GM20000 (cell line): ENCODE measurements around the gene ECHDC3.

ENCODE experiments used
- DNase-seq: peaks from one replicate; pipeline ENCODE4 v3.0.0; 2012; ENCODE audit warnings: low spot score
- TF ChIP-seq, protein P1 (sequence below): IDR thresholded peaks from 2 replicates; pipeline ENCODE4 v1.5.1; 2012; ENCODE audit warnings: mild to moderate bottlenecking, control low read depth; ENCODE audit errors: extremely low read depth, missing control alignments

The ECHDC3 gene

DNA sequence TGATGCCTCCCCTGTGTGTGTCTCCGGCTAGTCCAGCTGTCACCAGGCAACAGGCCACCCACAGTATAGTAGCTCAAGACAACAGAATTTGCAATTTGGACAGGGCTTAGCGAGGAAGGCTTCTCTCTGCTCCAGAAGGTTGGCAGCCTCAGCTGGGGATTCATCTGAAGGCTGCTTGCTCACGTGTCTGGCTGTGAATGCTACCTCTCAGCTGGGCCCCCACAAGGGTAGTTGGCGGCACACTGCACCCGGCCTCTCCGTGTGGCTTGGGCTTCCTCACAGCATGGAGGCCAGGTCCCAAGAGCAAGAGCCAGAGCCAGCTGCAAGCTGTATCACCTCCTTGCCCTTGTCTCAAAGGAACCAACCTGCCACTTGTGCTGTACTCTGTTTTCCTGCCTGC lies 19.2 kb downstream of the ECHDC3 start:
- DNase-seq: no peak
- TF ChIP-seq, protein P1, sequence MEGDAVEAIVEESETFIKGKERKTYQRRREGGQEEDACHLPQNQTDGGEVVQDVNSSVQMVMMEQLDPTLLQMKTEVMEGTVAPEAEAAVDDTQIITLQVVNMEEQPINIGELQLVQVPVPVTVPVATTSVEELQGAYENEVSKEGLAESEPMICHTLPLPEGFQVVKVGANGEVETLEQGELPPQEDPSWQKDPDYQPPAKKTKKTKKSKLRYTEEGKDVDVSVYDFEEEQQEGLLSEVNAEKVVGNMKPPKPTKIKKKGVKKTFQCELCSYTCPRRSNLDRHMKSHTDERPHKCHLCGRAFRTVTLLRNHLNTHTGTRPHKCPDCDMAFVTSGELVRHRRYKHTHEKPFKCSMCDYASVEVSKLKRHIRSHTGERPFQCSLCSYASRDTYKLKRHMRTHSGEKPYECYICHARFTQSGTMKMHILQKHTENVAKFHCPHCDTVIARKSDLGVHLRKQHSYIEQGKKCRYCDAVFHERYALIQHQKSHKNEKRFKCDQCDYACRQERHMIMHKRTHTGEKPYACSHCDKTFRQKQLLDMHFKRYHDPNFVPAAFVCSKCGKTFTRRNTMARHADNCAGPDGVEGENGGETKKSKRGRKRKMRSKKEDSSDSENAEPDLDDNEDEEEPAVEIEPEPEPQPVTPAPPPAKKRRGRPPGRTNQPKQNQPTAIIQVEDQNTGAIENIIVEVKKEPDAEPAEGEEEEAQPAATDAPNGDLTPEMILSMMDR: no peak

DNA sequence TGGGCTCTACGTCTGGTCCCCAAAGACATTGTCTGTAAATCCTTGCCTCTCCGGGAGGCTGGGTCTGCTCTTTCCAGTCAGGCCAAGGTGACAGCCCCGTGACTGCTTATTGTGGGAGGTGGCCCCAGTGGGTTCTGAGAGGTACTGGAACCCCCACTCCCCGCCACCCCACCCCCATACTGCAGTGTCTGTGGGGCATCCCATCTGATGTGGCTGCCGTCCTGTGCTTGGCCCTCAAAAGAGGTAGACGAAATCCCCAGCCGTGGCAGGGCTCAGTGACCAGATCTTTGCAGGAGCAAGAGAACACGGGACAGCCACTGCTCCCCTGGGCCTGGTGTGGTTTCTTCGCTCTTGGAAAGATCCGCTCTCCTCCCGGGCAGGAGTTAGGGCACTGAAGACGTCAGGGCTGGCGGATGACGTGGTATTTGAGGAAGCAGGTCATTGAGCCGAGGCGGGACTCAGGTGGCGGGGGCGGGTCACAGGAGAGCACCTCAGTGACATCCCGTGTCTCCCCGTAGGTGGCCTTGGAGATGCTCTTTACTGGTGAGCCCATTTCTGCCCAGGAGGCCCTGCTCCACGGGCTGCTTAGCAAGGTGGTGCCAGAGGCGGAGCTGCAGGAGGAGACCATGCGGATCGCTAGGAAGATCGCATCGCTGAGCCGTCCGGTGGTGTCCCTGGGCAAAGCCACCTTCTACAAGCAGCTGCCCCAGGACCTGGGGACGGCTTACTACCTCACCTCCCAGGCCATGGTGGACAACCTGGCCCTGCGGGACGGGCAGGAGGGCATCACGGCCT lies 20.7 kb downstream of the ECHDC3 start:
- no peak for DNase-seq
- TF ChIP-seq, protein P1: no peak

DNA sequence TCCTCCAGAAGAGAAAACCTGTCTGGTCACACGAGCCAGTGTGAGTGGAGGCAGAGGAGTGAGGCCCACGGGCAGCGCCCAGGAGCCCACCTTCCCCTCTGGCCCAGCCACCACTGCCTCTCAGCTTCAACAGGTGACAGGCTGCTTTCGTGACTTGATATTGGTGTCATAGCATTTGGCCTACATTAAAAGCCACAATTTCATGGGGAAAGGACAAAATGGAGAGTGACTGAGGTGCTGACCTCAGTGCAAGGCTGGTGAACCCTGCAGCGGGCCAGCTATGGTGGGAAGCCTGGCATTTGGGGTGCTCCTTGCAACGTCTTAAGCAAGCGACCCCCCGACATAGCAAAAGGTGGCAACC lies 21.3 kb downstream of the ECHDC3 start:
- DNase-seq: no peak
- TF ChIP-seq, protein P1: no peak

DNA sequence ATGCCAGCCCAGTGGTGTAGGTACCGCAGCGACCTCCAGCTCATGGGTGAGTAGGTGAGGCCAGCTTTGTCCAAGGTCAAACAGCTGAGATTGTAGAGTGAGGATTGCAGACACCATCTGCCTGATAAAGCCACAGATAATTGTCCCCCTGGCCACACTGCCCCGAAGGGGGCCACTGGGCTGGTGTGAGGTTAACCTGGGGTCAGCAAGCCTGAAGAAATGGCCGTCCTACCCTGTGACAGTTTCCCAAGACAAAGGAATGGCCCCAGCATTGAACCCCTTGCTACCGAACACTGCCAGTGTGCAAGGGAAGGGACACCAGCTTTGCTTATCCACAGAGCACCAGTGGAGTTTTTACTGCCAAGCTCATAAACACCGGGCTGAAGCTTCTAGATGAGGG lies 23.0 kb downstream of the ECHDC3 start:
- no peak for DNase-seq
- TF ChIP-seq, protein P1: no peak

DNA sequence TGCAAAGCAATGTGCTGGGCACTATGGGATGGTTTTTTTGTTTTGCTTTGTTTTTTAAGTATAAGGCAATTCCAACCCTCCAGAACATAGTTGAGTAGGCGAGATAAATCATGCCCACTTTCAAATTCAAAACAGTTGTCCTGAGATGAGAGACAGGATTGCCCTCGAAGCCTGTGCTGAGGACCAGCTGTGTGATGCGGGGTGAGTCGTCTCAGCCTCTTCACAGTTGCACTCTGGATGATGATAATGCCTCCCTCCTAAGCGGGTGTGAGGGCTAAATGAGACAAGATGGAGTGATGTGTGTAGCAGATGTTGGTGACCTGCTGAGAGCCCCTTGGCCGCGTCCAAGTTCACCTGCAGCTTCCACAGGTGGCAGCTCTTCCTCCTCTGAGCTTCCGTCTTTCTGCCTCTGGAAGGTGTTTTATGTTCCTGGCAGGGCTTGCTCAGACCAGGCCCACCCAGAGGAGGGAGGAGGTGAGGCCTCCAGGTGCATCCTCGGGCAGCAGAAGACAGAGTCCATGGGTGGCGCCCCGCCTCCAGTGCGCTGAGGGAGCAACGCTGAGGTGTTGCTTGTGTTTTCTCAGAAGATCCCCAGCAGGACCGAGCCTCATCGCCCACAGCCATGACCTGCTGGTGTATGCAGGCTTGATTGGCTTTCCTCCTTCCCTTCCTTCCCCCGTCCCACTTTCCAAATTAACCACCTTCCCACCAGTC lies 30.6 kb downstream of the ECHDC3 start:
- TF ChIP-seq, protein P1: no peak
- DNase-seq: no peak

DNA sequence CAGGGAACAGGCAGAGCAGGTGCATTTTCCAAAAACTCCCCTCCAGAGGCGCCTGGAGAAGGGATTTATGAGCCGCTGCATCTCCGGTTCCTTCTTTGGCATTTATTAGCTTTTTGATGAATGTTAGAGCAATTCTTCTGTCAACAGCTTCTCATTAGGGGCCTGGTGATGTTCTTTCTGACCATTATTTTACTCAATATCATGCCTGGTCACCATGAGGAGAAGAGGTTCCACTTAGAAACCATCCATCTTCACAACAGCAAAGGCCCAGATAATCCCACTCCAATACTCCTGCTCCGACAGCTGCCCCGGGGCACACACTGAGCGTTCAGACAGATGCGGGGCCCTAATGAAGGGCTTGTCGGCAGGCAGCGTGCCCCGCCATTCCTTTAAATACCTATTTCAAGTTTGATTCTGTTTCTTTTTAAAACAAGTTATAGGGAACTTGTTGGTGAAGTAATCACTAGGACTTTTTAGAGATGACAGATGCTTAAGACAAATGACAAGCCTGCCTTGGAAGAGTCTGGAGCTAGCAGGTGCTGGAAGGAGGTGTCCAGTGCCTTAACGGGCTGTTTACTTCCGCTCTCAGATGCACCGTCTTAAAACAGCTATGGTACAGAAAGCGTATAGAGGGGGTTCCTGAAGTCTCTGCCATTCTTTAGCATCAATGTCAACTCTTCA lies 31.7 kb downstream of the ECHDC3 start:
- TF ChIP-seq, protein P1: no peak
- no peak for DNase-seq

DNA sequence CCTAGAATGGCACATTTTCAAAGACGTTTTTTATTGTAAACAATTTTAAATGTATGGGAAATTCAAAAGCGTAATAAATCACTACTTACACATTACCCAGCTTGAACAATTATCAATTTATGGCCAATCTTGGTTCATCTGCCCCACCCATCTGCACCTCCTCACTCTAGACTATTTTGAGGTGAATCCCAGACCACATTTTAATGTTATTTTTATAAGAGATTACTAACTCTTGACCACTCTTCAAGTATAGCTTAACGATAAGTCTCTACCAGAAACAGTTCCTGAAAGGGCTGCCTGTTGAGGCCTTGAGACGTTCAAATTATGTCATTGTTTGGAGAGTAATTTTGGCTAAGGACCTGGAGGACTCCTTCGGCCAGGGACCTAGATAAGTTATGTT lies 33.2 kb downstream of the ECHDC3 start:
- no peak for DNase-seq

More for the DNA sequence above, 33.2 kb downstream of the ECHDC3 start:
- TF ChIP-seq, protein P1: no peak
